ENCODE measurements around the gene DDX1.

DNA sequence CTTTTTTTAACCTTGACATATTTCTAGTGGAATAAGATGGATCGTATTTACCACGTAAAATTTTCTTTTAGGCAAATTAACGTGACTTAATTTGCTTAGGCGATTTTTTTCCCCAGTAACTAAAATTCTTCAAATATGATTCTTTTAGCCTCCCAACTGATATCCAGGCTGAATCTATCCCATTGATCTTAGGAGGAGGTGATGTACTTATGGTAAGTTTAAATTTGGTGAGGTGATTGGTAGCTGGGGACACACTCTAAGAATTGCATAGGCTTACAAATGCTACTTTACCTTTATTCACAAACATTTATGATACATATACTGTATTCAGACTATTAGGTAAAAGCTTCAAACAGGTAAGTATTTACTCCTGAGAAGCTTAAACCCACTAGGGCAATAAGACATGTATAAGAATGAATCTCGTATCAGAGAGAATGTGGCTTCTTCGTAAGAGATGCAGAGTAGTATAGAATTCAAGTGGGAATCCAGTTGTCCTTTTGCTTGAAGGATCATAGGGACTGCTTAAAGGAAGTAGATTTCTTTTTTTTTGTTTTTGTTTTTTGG lies 3.8 kb downstream of the DDX1 start:
- TF ChIP-seq, protein P1, sequence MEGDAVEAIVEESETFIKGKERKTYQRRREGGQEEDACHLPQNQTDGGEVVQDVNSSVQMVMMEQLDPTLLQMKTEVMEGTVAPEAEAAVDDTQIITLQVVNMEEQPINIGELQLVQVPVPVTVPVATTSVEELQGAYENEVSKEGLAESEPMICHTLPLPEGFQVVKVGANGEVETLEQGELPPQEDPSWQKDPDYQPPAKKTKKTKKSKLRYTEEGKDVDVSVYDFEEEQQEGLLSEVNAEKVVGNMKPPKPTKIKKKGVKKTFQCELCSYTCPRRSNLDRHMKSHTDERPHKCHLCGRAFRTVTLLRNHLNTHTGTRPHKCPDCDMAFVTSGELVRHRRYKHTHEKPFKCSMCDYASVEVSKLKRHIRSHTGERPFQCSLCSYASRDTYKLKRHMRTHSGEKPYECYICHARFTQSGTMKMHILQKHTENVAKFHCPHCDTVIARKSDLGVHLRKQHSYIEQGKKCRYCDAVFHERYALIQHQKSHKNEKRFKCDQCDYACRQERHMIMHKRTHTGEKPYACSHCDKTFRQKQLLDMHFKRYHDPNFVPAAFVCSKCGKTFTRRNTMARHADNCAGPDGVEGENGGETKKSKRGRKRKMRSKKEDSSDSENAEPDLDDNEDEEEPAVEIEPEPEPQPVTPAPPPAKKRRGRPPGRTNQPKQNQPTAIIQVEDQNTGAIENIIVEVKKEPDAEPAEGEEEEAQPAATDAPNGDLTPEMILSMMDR (conservative IDR thresholded peaks at IDR 0.05; ENCODE audit: low read depth in 2 of 2), result no peak
- TF ChIP-seq EZH2 (IDR thresholded peaks at IDR 0.05; ENCODE audit: low read depth, unreplicated experiment), result no peak
- no peak for TF ChIP-seq POLR2AphosphoS5 (IDR thresholded peaks at IDR 0.05; ENCODE audit: low read depth)
- TF ChIP-seq, protein P2, sequence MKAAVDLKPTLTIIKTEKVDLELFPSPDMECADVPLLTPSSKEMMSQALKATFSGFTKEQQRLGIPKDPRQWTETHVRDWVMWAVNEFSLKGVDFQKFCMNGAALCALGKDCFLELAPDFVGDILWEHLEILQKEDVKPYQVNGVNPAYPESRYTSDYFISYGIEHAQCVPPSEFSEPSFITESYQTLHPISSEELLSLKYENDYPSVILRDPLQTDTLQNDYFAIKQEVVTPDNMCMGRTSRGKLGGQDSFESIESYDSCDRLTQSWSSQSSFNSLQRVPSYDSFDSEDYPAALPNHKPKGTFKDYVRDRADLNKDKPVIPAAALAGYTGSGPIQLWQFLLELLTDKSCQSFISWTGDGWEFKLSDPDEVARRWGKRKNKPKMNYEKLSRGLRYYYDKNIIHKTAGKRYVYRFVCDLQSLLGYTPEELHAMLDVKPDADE (IDR thresholded peaks at IDR 0.05), result no peak
- TF ChIP-seq ZNF331 (CRISPR knock-in tag; IDR thresholded peaks at IDR 0.05; ENCODE audit: low read depth), result no peak

Data from GM23338 (cell line).